CD4-positive, alpha-beta T cell (primary cell): ENCODE results near the gene ASTN2. TPM values are rescaled to one million over a fixed set of nuclear protein-coding genes. Genes with fewer than 3 reads are reported as not detected.
"Not testable (repeated sequence)": the region's sequence is repeated elsewhere in the genome, so short reads cannot be mapped to it uniquely, and the experiment has no call there.

Experiments used
- ATAC-seq: fragments of 200-7000 bp; cut with Tn5 transposase; one replicate; pipeline ENCODE4 v1.10.0; 2022; ENCODE audit warnings: mild to moderate bottlenecking; ENCODE audit not compliant: poor library complexity
- CTCF ChIA-PET: fragments of 350-600 bp; sonication (Branson Sonifier 250); formaldehyde crosslinking; loops from one replicate; lab custom pipeline; 2021; ENCODE audit warnings: antibody characterized with exemption, inconsistent platforms; lab: Charles Lee
- POLR2A ChIA-PET: fragments of 350-600 bp; sonication (Branson Sonifier 250); formaldehyde crosslinking; loops from one replicate; lab custom pipeline; 2021; ENCODE audit warnings: antibody characterized with exemption, inconsistent platforms; lab: Charles Lee
- DNase-seq, 14 experiments: peaks; one replicate each; pipeline ENCODE4 v3.0.0-alpha.2; 2013 to 2020; ENCODE audit warnings: mixed read lengths in 2 of 14
- H3K27ac ChIP-seq, 2 donors: one replicate each; pipeline versions ENCODE4 v1.5.1 to v1.7.0; 2013; ENCODE audit warnings: low read length in 2 of 2, low read depth in 1 of 2, mild to moderate bottlenecking in 1 of 2
- H3K27me3 ChIP-seq, 2 experiments: 1 replicate in 1 of 2; 2 replicates in 1 of 2; pipeline versions ENCODE4 v1.6.1 to v1.7.0; 2013; ENCODE audit warnings: low read length in 2 of 2, control low read depth in 1 of 2, mild to moderate bottlenecking in 1 of 2, moderate library complexity in 1 of 2; ENCODE audit not compliant: insufficient read depth in 2 of 2, control insufficient read depth in 1 of 2
- H3K36me3 ChIP-seq: one replicate; pipeline ENCODE4 v1.6.1; 2013; ENCODE audit warnings: low read length, control low read depth; ENCODE audit not compliant: insufficient read depth
- H3K4me1 ChIP-seq: one replicate; pipeline ENCODE4 v1.6.1; 2013; ENCODE audit warnings: low read length, control low read depth; ENCODE audit not compliant: insufficient read depth
- H3K4me3 ChIP-seq: one replicate; pipeline ENCODE4 v1.5.1; 2013; ENCODE audit warnings: mild to moderate bottlenecking, low read length, moderate library complexity
- H3K9me3 ChIP-seq, 2 experiments: 1 replicate in 1 of 2; 2 replicates in 1 of 2; pipeline versions ENCODE4 v1.6.1 to v1.7.0; 2013; ENCODE audit warnings: low read length in 2 of 2, mild to moderate bottlenecking in 2 of 2, control low read depth in 1 of 2, moderate library complexity in 1 of 2; ENCODE audit not compliant: control insufficient read depth in 1 of 2, insufficient read depth in 1 of 2
- H3K27ac Mint-ChIP-seq: one replicate; pipeline ENCODE4 v1.8.0; 2020; ENCODE audit warnings: mixed read lengths
- H3K27me3 Mint-ChIP-seq: one replicate; pipeline ENCODE4 v1.8.0; 2021; ENCODE audit warnings: mixed read lengths
- H3K36me3 Mint-ChIP-seq: one replicate; pipeline ENCODE4 v1.8.0; 2021; ENCODE audit warnings: low read depth, mixed read lengths
- H3K4me1 Mint-ChIP-seq: one replicate; pipeline ENCODE4 v1.8.0; 2021; ENCODE audit warnings: low read depth, mixed read lengths
- H3K4me3 Mint-ChIP-seq: one replicate; pipeline ENCODE4 v1.8.0; 2020; ENCODE audit warnings: mild to moderate bottlenecking, mixed read lengths
- H3K9me3 Mint-ChIP-seq: one replicate; pipeline ENCODE4 v1.8.0; 2020; ENCODE audit warnings: mixed read lengths
- CTCF ChIP-seq: fragments of 200-600 bp; IDR thresholded peaks from one replicate; pipeline ENCODE4 v1.8.0; 2022; ENCODE audit warnings: antibody characterized with exemption, mild to moderate bottlenecking
- intact Hi-C, 2 experiments: fragments of 100-400 bp; cut with DNase I in 1 of 2; cut with micrococcal nuclease in 1 of 2; formaldehyde crosslinking; loops; one replicate each; pipeline versions ENCODE4 v1.15.1 to v1.9.0; 2023 to 2025; cut with DNase I, micrococcal nuclease
- total RNA-seq, 174 experiments: library from RNA in 2 of 174; stranded (reverse) in 2 of 174; gene quantifications; one replicate each; pipeline ENCODE4 v1.2.3 and lab custom pipeline; 2021 to 2026

Gene ASTN2
- total RNA-seq, 2 experiments from 2014 or later = 2.3 to 2.4 TPM

- Histone ChIP-seq H3K4me3 (no peak overlapping the region), H3K4me1 (no peaks in the 10 kb centered on the region), H3K27ac (no peak overlapping the region), H3K36me3 (no peaks in the 10 kb centered on the region), H3K27me3 (no peaks in the 10 kb centered on the region), H3K9me3 (peaks cover 0 to 7% of the 10 kb centered on the region in 2 experiments)
- ATAC-seq (no peak), DNase-seq (no peak)
- Mint-ChIP-seq H3K27me3 (no peaks in the 10 kb centered on the region), H3K4me3 (no peak overlapping the region), H3K4me1 (no peaks in the 10 kb centered on the region), H3K9me3 (no peaks in the 10 kb centered on the region), H3K36me3 (no peaks in the 10 kb centered on the region), H3K27ac (no peak overlapping the region)
- intact Hi-C loops = no loop called here
- ChIA-PET POLR2A (no interaction called here), CTCF (no interaction called here)
- TF ChIP-seq CTCF = no peak
These were observed 570.8 kb downstream of the ASTN2 start for GRCh38 chr9:116843863-116844620.

GRCh38 chr9:116842658-116843057, 572.2 kb downstream of the ASTN2 start:
- Mint-ChIP-seq H3K36me3 (no peaks in the 10 kb centered on the region), H3K9me3 (no peaks in the 10 kb centered on the region), H3K4me3 (no peak overlapping the region), H3K27me3 (peaks cover 2% of the 10 kb centered on the region), H3K27ac (no peak overlapping the region), H3K4me1 (no peaks in the 10 kb centered on the region)
- H3K27me3 ChIP-seq = no peaks in the 10 kb centered on the region
- ChIA-PET POLR2A (no interaction called here), CTCF (no interaction called here)
- DNase-seq = no peak
- no peak overlapping the region for H3K27ac ChIP-seq
- no peaks in the 10 kb centered on the region for H3K36me3 ChIP-seq
- intact Hi-C loops = no loop called here
- H3K4me3 ChIP-seq = no peak overlapping the region
- H3K9me3 ChIP-seq = peaks cover 0 to 7% of the 10 kb centered on the region in 2 experiments
- no peak for TF ChIP-seq CTCF
- H3K4me1 ChIP-seq = no peaks in the 10 kb centered on the region
- ATAC-seq = no peak

GRCh38 chr9:116838468-116838867, 576.4 kb downstream of the ASTN2 start:
- H3K36me3 Mint-ChIP-seq, ATAC-seq, CTCF ChIA-PET, H3K36me3 ChIP-seq, H3K27ac Mint-ChIP-seq, POLR2A ChIA-PET, DNase-seq, H3K4me3 Mint-ChIP-seq, H3K4me1 ChIP-seq, intact Hi-C loops, H3K27ac ChIP-seq, H3K9me3 Mint-ChIP-seq, H3K4me3 ChIP-seq, H3K4me1 Mint-ChIP-seq, H3K9me3 ChIP-seq, H3K27me3 ChIP-seq: not testable (repeated sequence)
- H3K27me3 Mint-ChIP-seq = peaks cover 15% of the 10 kb centered on the region
